A549 (cell line): Measurements from ENCODE around the gene OR10H2. TPM values are rescaled to one million over a fixed set of nuclear protein-coding genes. Genes with fewer than 3 reads are reported as not detected.
"Not testable (repeated sequence)": the region's sequence is repeated elsewhere in the genome, so short reads cannot be mapped to it uniquely, and the experiment has no call there.

ENCODE experiments used
- ATAC-seq, 2 experiments: fragments of 200-7000 bp in 1 of 2; fragments of >200 bp in 1 of 2; cut with Nextera tagmentation in 1 of 2; cut with Tn5 transposase in 1 of 2; 3 replicates each; pipeline versions ENCODE4 v1.8.0 to v1.9.1; 2018 to 2020; ENCODE audit warnings: mild to moderate bottlenecking in 1 of 2, moderate library complexity in 1 of 2
- CTCF ChIA-PET: fragments of 300-600 bp; sonication (Branson Sonifier 250); formaldehyde crosslinking; extraction: SDS; loops from one replicate; lab custom pipeline; 2021; ENCODE audit warnings: antibody characterized with exemption, inconsistent platforms; lab: Yijun Ruan, JAX
- POLR2A ChIA-PET: fragments of 350-600 bp; formaldehyde crosslinking; extraction: SDS; loops from one replicate; lab custom pipeline; 2021; ENCODE audit warnings: antibody characterized with exemption, inconsistent platforms; lab: Yijun Ruan, JAX
- DNase-seq, 2 experiments: peaks; one replicate each; pipeline versions ENCODE4 v3.0.0 to v3.0.0-alpha.2; 2011 to 2016; ENCODE audit warnings: low read depth in 1 of 2, low spot score in 1 of 2
- FAIRE-seq: peaks from 2 replicates; lab custom pipeline; 2011; peaks lifted over from hg19 to GRCh38; lab: Jason Lieb, UNC
- H3K27ac ChIP-seq, 2 experiments: fragments of >200 bp; sonication (Bioruptor Twin); formaldehyde crosslinking; 3 replicates each; pipeline ENCODE4 v1.5.1; 2016 to 2017
- H3K4me1 ChIP-seq: fragments of >200 bp; sonication (Bioruptor Twin); formaldehyde crosslinking; 3 replicates; pipeline ENCODE4 v1.6.1; 2016
- H3K4me2 ChIP-seq: fragments of >200 bp; sonication (Bioruptor Twin); formaldehyde crosslinking; 3 replicates; pipeline ENCODE4 v1.6.1; 2016
- H3K4me3 ChIP-seq: fragments of >200 bp; sonication (Bioruptor Twin); formaldehyde crosslinking; 3 replicates; pipeline ENCODE4 v1.5.1; 2016
- H3K9me3 ChIP-seq: fragments of >200 bp; sonication (Bioruptor Twin); formaldehyde crosslinking; 3 replicates; pipeline ENCODE4 v1.6.1; 2016
- BHLHE40 ChIP-seq: IDR thresholded peaks from 2 replicates; pipeline ENCODE4 v1.6.1; 2012; ENCODE audit warnings: low read depth, low read length, inconsistent platforms
- CEBPB ChIP-seq, 2 experiments: fragments of >200 bp in 1 of 2; sonication (Bioruptor Twin) in 1 of 2; formaldehyde crosslinking in 1 of 2; IDR thresholded peaks; 2 replicates each; pipeline ENCODE4 v1.6.1; 2012 to 2016
- CHD2 ChIP-seq: fragments of 150-350 bp; IDR thresholded peaks from 2 replicates; pipeline ENCODE4 v1.6.1; 2014; ENCODE audit warnings: low read length; ENCODE audit not compliant: partially characterized antibody
- HEYL ChIP-seq: fragments of 250-450 bp; sonication (Bioruptor Pico); IDR thresholded peaks from 2 replicates; pipeline ENCODE4 v1.8.0; 2021; ENCODE audit warnings: mild to moderate bottlenecking, moderate library complexity
- NFE2L2 ChIP-seq: fragments of 150-350 bp; conservative IDR thresholded peaks from 2 replicates; pipeline ENCODE4 v1.6.1; 2014; ENCODE audit warnings: low read length
- PHF8 ChIP-seq: fragments of 200-600 bp; sonication (generic); IDR thresholded peaks from 2 replicates; pipeline ENCODE4 v1.6.1; 2016; ENCODE audit warnings: low read depth, mild to moderate bottlenecking, antibody characterized with exemption, moderate library complexity, borderline replicate concordance
- POLR2A ChIP-seq: IDR thresholded peaks from 2 replicates; pipeline ENCODE4 v1.6.1; 2012; ENCODE audit warnings: mild to moderate bottlenecking, low read length
- RAD21 ChIP-seq, 2 experiments: fragments of >200 bp in 1 of 2; sonication (Bioruptor Twin) in 1 of 2; formaldehyde crosslinking in 1 of 2; IDR thresholded peaks in 1 of 2; conservative IDR thresholded peaks in 1 of 2; 2 replicates in 1 of 2; 3 replicates in 1 of 2; pipeline ENCODE4 v1.6.1; 2012 to 2018; ENCODE audit warnings: inconsistent platforms in 1 of 2
- SMC3 ChIP-seq: fragments of >200 bp; sonication (Bioruptor Twin); formaldehyde crosslinking; IDR thresholded peaks from 3 replicates; pipeline ENCODE4 v1.6.1; 2018; ENCODE audit warnings: inconsistent platforms
- WGBS: methylation state at CpG from one replicate; pipeline ENCODE4 v1.1.6; 2017; ENCODE audit errors: missing lambda C conversion rate; 5-methylcytosine and 5-hydroxymethylcytosine counted together
- polyA plus RNA-seq, 4 experiments: library from polyadenylated mRNA; depleted of rRNA in 3 of 4; stranded (reverse); fragments of >200 nt; fragmentation: RNase III in 1 of 4; extraction: RNeasy Plus Mini Kit Qiagen cat#74134 plus additional on column Dnase treatment in 1 of 4; gene quantifications; 2 replicates in 3 of 4; 3 replicates in 1 of 4; pipeline ENCODE4 v1.2.3, GENCODE V29; 2011 to 2017
- TF ChIP-seq, protein P1 (sequence below): fragments of 200-600 bp; sonication (generic); IDR thresholded peaks from 2 replicates; pipeline ENCODE4 v1.6.1; 2016; ENCODE audit warnings: antibody characterized with exemption, mild to moderate bottlenecking, moderate library complexity
- TF ChIP-seq, protein P2 (sequence below): fragments of 250-450 bp; sonication (Bioruptor Pico); IDR thresholded peaks from 2 replicates; pipeline ENCODE4 v1.5.0; 2021; ENCODE audit warnings: mild to moderate bottlenecking, moderate library complexity, borderline replicate concordance
- TF ChIP-seq, protein P3 (sequence below): fragments of 250-450 bp; sonication (Bioruptor Pico); IDR thresholded peaks from 2 replicates; pipeline ENCODE4 v1.5.0; 2020; ENCODE audit warnings: low read depth, mild to moderate bottlenecking, moderate library complexity
- TF ChIP-seq, protein P4 (sequence below): fragments of >200 bp; sonication (Bioruptor Twin); formaldehyde crosslinking; IDR thresholded peaks from 3 replicates; pipeline ENCODE4 v1.5.1; 2016
- TF ChIP-seq, protein P5 (sequence below): fragments of 450-650 bp; IDR thresholded peaks from 2 replicates; pipeline ENCODE4 v1.6.1; 2014; ENCODE audit warnings: antibody characterized with exemption

The OR10H2 gene
- polyA plus RNA-seq, 2 of the 4 experiments (the other 2 are of a cell fraction): not detected

DNA sequence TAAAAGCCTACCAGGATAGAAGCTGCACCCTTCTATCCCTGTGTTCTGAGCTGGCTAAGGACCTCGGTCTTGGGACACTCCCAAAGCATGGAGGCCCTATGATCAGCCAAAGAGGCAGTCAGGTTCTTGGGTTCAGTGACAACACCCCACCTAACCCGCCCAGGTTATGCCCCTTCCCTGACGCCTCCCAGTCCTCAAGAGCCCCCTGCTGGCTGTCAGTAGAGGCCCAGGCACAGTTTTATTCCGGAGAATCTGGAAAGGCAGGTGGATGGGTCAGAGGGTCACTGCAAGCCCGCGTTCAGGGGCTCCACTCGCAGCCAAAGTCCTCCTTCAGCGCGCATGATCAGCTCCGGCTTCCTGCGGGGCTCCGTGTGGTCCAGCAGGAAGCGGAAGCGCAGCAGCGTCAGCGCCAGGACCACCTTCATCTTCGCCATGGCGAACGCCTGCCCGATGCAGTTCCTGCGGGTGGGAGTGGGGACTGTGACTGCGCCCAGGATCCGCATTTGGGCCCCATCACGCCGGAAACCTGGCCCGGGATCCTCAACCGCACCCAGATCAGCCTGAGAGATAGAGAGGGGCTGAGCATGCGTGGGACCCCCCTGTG is 32.2 kb downstream of the OR10H2 start:
- ATAC-seq: peak in 1 of 2 experiments; percentile 46; a peak in 1 of 6 replicates

DNA sequence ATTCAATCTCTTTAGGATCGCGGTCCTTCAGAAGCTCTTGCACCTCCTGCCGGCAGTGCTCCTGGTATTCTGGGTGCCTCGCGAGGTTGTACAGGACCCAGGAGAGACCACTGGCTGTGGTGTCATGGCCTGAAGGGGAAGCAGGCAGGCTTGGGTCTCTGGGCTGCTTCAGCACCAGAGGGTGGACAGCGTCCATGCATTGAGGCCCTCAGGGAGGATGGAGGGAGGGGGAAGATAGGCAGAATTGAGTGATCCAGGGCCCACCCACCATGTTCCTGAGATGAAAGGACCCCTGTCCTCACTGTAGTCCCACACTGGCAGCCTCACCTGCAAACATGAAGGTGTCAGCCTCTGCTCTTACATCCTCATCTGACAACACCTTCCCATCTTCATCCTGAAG is 41.8 kb downstream of the OR10H2 start:
- CTCF ChIA-PET: interaction anchor here (1.3 kb wide), 1 partner anchor 29 kb away, joined by 4 read pairs; no protein-coding TSS in a partner anchor
- DNase-seq: no peak
- no peak overlapping the region for H3K4me2 ChIP-seq
- no peak overlapping the region for H3K27ac ChIP-seq
- POLR2A ChIA-PET: no interaction called here
- H3K4me3 ChIP-seq: no peak overlapping the region
- H3K9me3 ChIP-seq: no peaks in the 10 kb centered on the region
- TF ChIP-seq, protein P1, sequence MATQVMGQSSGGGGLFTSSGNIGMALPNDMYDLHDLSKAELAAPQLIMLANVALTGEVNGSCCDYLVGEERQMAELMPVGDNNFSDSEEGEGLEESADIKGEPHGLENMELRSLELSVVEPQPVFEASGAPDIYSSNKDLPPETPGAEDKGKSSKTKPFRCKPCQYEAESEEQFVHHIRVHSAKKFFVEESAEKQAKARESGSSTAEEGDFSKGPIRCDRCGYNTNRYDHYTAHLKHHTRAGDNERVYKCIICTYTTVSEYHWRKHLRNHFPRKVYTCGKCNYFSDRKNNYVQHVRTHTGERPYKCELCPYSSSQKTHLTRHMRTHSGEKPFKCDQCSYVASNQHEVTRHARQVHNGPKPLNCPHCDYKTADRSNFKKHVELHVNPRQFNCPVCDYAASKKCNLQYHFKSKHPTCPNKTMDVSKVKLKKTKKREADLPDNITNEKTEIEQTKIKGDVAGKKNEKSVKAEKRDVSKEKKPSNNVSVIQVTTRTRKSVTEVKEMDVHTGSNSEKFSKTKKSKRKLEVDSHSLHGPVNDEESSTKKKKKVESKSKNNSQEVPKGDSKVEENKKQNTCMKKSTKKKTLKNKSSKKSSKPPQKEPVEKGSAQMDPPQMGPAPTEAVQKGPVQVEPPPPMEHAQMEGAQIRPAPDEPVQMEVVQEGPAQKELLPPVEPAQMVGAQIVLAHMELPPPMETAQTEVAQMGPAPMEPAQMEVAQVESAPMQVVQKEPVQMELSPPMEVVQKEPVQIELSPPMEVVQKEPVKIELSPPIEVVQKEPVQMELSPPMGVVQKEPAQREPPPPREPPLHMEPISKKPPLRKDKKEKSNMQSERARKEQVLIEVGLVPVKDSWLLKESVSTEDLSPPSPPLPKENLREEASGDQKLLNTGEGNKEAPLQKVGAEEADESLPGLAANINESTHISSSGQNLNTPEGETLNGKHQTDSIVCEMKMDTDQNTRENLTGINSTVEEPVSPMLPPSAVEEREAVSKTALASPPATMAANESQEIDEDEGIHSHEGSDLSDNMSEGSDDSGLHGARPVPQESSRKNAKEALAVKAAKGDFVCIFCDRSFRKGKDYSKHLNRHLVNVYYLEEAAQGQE: peak; percentile 79
- TF ChIP-seq, protein P2, sequence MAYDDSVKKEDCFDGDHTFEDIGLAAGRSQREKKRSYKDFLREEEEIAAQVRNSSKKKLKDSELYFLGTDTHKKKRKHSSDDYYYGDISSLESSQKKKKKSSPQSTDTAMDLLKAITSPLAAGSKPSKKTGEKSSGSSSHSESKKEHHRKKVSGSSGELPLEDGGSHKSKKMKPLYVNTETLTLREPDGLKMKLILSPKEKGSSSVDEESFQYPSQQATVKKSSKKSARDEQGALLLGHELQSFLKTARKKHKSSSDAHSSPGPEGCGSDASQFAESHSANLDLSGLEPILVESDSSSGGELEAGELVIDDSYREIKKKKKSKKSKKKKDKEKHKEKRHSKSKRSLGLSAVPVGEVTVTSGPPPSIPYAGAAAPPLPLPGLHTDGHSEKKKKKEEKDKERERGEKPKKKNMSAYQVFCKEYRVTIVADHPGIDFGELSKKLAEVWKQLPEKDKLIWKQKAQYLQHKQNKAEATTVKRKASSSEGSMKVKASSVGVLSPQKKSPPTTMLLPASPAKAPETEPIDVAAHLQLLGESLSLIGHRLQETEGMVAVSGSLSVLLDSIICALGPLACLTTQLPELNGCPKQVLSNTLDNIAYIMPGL: no peak
- no peaks in the 10 kb centered on the region for H3K4me1 ChIP-seq
- 51% methylated on average over 5 of the region's 6 CpGs for WGBS
- ATAC-seq: no peak
- FAIRE-seq: no peak

More for the DNA sequence above, 32.2 kb downstream of the OR10H2 start:
- FAIRE-seq (no peak), DNase-seq (peak in 1 of 2 experiments; percentile 18)
- Histone ChIP-seq H3K4me1 (no peaks in the 10 kb centered on the region), H3K4me2 (no peak overlapping the region)
- TF ChIP-seq PHF8: no peak
- TF ChIP-seq NFE2L2: no peak
- peak; percentile 35; the same call in 2 of the 3 replicates for TF ChIP-seq SMC3
- TF ChIP-seq, protein P3, sequence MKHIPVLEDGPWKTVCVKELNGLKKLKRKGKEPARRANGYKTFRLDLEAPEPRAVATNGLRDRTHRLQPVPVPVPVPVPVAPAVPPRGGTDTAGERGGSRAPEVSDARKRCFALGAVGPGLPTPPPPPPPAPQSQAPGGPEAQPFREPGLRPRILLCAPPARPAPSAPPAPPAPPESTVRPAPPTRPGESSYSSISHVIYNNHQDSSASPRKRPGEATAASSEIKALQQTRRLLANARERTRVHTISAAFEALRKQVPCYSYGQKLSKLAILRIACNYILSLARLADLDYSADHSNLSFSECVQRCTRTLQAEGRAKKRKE (CRISPR knock-in tag): no peak
- TF ChIP-seq, protein P4, sequence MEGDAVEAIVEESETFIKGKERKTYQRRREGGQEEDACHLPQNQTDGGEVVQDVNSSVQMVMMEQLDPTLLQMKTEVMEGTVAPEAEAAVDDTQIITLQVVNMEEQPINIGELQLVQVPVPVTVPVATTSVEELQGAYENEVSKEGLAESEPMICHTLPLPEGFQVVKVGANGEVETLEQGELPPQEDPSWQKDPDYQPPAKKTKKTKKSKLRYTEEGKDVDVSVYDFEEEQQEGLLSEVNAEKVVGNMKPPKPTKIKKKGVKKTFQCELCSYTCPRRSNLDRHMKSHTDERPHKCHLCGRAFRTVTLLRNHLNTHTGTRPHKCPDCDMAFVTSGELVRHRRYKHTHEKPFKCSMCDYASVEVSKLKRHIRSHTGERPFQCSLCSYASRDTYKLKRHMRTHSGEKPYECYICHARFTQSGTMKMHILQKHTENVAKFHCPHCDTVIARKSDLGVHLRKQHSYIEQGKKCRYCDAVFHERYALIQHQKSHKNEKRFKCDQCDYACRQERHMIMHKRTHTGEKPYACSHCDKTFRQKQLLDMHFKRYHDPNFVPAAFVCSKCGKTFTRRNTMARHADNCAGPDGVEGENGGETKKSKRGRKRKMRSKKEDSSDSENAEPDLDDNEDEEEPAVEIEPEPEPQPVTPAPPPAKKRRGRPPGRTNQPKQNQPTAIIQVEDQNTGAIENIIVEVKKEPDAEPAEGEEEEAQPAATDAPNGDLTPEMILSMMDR: peak; percentile 26; the same call in 1 of the 3 replicates
- no peak for TF ChIP-seq CHD2
- TF ChIP-seq, protein P5, sequence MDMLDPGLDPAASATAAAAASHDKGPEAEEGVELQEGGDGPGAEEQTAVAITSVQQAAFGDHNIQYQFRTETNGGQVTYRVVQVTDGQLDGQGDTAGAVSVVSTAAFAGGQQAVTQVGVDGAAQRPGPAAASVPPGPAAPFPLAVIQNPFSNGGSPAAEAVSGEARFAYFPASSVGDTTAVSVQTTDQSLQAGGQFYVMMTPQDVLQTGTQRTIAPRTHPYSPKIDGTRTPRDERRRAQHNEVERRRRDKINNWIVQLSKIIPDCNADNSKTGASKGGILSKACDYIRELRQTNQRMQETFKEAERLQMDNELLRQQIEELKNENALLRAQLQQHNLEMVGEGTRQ: no peak
- no peak for TF ChIP-seq HEYL (CRISPR knock-in tag)
- no peak for TF ChIP-seq CEBPB (IDR thresholded peaks at IDR 0.05)
- TF ChIP-seq POLR2A: no peak
- no peak for TF ChIP-seq BHLHE40
- TF ChIP-seq, protein P2: no peak
- TF ChIP-seq RAD21 (conservative IDR thresholded peaks at IDR 0.05 in 1 of 2, IDR thresholded peaks at IDR 0.05 in 1 of 2): peak in 1 of 2 experiments; percentile 54; a peak in 2 of 5 replicates
- TF ChIP-seq, protein P1: no peak
- TF ChIP-seq, all 56 proteins: peak for 3
- Histone ChIP-seq H3K9me3 (no peaks in the 10 kb centered on the region), H3K27ac (no peak overlapping the region), H3K4me3 (no peak overlapping the region)
- 20% methylated on average over 12 of the region's 28 CpGs for WGBS
- ChIA-PET CTCF (interaction anchor here (0.6 to 1.4 kb wide), 4 partner anchors 50 to 139 kb away, joined by 3 read pairs; no protein-coding TSS in a partner anchor), POLR2A (no interaction called here)

DNA sequence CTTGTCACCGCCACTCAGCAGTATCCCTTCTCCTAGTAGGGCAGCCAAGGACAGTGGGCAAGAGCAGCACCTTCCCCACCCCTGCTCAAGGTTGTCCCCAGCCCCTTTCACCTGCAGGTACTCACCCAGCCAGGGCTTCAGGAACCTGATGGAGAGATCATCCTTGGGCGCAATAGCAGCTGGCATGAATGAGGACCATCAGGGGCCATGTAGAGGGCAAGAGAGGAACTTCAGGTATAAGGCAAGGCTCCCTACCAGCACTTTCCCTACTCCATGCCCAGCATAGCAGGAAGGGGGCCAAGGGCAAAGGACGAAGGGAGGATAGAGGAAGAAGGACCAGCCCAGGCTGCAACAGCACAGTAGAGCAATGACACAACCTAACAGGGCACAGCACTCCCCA is 46.3 kb downstream of the OR10H2 start:
- H3K4me1 ChIP-seq, FAIRE-seq, H3K27ac ChIP-seq, H3K9me3 ChIP-seq, ATAC-seq, CTCF ChIA-PET, DNase-seq, H3K4me2 ChIP-seq, POLR2A ChIA-PET, H3K4me3 ChIP-seq: not testable (repeated sequence)
- 31% methylated on average over 2 of the region's 3 CpGs for WGBS
